Epithelial cell of prostate (primary cell): ENCODE data around the gene PLEKHM3.
"Not testable (repeated sequence)": the region's sequence is repeated elsewhere in the genome, so short reads cannot be mapped to it uniquely, and the experiment has no call there.

ENCODE experiments used
- DNase-seq: peaks from one replicate; pipeline ENCODE4 v3.0.0-alpha.2; 2011; ENCODE audit warnings: low read depth, low spot score
- H3K27ac ChIP-seq: fragments of 450-650 bp; 2 replicates; pipeline ENCODE4 v1.5.1; 2017; ENCODE audit warnings: mild to moderate bottlenecking

The PLEKHM3 gene

DNA sequence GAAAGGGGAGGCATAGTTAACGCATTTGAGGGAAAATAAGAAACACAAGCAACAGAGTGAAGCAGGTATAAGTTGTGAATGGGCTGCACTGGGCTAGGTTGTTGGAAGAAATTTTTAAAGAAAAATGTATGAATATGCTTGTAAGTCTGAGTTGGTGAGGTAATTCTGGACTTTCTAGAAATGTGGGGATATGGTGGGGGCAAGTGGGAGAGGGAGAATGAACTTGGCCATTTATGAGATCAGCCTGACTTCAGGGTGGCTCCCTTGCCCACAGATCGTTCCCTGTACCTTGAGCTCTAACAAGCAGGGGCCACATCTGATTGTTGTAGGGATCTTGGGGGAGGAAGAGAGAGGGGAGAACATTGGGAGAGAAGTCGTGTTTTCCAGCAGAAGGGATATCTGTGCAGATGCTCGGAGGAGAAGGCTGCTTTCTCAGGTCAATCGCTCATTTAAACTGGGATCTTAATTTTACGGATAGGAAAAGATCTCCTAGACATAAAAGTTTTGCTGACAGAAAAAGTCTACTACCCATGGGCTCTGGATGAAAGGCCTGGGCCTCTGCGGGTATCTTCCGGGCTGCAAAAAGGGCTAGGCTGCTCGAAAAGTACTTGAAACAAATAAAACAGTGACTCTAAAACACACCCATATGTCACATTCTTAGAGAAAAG, 213.1 kb downstream of the PLEKHM3 start:
- no peak for DNase-seq
- H3K27ac ChIP-seq = no peak overlapping the region

DNA sequence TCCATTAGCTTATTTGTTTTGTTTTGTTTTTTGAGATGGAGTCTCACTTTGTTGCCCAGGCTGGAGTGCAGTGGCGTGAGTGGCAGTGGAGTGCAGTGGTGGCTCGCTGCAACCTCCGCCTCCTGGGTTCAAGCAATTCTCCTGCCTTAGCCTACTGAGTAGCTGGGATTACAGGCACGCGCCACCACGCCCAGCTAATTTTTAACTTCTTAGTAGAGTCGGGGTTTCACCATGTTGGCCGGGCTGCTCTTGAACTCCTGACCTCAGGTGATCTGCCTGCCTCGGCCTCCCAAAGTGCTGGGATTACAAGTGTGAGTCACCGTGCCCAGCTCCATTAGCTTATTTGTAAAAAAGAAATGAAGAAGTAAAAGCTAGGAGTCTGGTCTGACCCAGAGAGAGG, 213.7 kb downstream of the PLEKHM3 start:
- not testable (repeated sequence) for DNase-seq, H3K27ac ChIP-seq

DNA sequence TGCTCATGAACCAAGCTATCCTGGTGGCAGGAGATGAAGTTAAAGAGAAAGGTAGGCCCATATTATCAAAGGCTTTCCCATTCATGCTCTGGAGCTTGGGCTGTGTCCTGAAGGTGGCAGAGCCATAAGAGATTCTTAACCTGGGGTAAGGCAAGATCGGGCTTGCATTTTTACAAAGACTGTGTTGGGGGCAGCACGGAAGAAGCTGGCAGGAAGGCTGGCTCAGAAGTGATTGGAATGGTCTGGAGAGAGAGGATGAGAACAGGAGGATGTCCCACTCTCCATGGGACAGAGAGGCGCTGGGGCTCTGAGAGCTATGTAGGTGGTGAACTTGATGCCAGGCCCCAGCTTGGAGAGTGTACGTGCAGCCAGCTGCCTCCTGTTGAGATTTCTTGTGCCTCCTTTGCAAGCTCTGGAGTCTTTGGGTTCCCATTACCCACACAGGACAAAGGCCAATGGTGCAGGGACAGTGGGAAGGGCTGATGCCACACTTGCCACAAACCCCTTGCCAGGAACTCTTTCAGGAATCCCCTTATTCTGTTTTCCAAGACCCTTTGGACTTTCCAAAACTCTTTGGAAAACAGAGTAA, 215.0 kb downstream of the PLEKHM3 start:
- H3K27ac ChIP-seq = peak overlapping the region; percentile 46
- no peak for DNase-seq

DNA sequence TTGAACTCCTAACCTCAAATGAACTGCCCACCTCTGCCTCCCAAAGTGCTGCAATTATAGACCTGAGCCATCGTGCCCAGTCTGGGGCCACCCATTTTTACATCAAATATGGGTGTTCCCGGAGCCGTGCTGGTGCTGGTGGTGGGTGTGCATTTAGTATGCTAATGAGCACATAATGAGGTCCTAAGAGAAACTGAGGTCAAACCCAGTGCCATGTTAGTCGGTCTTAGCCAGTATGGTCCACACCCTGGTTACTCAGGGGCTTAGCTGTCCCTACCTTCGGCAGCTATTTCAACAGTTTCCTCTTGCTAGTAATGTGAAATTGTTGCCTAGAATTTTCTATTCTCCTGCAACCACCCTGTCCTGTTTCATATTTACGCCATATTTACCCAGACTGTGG, 217.2 kb downstream of the PLEKHM3 start:
- DNase-seq = no peak
- no peak overlapping the region for H3K27ac ChIP-seq

DNA sequence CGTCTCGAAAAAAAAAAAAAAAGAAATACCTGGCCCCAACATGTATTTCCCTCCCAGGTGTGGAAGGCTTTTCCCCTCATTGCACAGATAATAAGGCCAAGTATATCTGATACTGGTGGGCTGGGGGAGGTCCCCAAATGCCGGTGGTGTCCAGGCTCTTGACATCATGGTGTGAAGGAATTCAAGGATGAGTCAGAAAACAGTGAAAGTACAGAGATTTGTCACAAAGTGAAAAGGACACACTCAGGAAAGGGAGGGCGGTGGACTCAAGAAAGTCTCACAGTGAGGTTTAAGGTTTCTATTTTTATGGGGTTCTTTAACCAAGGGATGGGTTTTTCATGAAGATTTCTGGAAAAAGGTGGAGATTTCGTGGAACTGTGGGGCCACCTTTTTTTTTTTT, 217.8 kb downstream of the PLEKHM3 start:
- H3K27ac ChIP-seq = no peak overlapping the region
- DNase-seq = no peak

DNA sequence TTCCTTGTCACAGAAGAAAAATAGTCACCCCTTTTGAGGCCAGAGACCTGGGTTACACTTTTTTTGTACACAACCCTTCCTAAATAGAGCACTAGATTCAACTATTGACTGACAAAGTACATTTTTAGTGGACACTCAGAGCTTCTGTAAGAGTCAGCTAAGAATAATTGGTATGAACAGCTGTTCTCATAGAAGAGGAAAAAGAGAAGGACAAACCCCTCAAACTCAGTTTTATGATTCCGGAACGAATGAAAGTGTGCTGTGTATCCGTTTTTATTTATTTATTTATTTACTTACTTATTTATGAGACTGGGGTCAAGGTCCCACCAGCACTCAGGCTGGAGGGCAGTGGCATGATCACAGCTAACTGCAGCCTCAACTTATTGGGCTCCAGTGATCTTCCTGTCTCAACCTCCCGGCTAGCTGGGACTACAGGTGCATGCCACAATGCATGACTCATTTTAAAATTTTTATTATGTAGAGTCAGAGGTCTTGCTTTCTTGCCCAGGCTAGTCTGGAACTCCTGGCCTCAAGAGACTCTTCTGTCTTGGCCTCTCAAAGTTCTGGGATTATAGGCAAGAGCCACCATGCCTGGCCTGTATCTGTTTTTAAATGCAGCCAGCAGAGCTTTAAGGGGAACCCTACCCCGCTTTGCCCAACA, 219.6 kb downstream of the PLEKHM3 start:
- no peak for DNase-seq
- H3K27ac ChIP-seq = peak overlapping the region; percentile 80

DNA sequence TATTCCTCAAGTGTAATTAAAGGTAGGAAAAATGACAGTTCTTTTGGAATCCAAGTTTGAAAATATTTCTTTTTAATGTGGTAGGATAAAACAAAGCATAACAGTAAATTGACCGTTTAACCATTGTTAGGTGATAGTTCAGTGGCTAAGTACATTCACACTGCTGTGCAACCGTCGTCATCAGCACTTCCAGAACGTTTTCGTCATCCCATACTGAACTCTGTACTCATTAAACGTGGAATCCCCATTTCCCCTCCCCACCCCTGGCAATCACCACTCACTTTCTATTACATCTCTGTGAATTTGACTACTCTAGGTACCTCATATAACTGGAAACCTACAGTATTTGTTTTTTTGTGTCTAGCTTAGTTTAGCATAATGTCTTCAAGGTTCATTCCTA, 222.7 kb downstream of the PLEKHM3 start:
- no peak for DNase-seq
- no peak overlapping the region for H3K27ac ChIP-seq

DNA sequence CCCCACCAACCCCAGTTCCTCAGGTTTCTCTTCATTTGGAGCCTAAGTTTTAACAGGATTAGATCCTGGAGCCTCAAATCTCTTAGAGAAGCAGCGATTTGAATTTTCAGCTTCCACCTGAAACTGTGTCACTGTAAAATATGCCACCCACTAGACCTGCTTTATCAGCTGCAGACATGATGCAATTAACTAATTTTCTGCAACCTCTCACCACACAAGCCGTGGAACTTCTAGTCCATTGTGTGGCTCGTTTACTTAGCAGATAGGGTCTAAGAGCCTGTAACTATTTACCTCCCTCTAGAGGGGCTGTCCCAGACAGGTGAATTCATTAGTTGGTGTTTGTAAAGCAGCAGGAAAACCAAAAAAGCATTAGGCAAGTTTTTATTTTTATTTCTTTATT, 224.1 kb downstream of the PLEKHM3 start:
- DNase-seq = no peak
- H3K27ac ChIP-seq = no peak overlapping the region

DNA sequence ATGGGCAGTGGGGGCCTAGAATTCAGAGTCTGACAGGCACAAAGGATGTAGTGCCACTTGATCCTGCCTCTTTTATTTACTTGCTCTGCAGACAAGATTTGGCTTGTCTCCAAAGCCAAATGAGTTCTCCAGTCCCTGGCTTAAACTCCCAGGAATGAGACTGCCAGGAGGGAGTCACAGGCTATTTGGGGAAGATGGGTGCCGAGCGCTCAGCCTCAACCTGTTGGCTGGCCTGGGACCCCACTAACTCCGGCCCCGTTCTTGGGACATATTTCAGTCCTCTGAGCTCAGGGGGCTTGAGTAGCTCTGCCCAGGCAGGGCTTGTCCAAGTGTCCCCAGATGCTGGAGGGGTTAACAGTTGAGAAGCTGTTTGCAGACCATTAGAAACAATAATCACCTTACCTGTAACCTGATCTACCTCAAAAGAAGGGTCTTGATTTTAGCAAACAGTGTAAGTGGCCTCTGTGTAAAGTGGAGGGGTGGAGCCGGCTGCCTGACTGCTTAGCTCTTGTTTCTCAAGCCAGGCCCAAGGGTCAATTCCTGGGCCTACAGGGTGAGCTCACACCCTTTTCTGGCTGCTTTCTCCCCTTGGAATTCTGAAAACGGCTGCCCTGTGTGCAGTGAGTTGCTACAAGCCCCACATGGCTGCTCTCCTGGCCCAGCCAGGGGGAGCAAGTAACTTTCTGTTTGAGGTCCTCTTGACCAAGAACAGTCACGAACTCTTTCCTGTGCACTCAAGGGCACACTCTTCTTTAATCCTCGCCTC, 228.6 kb downstream of the PLEKHM3 start:
- no peak for DNase-seq

DNA sequence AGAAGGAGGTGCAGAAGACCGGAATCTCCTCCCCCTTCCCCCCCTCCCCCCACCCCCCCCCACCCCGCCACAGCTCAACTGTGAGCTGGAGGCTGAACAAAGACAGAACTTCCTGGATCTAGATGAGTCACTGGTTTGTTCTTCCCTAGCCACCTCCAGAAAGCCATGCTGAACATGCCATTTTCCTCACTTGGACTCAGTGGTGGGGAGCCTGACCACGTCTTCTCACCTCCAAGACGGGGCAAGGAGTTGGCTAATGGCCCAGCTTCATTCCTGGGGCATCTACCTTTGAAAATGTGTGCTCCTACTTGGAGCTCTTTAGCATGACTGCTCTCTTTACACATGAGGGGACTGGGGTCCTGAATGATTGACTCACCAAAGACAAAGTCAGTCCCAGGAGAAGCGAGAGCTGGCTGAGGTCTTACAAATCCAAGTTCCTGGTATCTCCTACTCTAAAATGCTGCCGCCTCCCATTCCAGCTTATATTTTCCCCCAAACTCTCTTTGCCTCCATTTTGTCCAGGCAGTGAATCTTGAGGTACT, 233.0 kb downstream of the PLEKHM3 start:
- DNase-seq = no peak
- H3K27ac ChIP-seq = peak overlapping the region; percentile 80

More for the DNA sequence above, 228.6 kb downstream of the PLEKHM3 start:
- H3K27ac ChIP-seq = no peak overlapping the region

DNA sequence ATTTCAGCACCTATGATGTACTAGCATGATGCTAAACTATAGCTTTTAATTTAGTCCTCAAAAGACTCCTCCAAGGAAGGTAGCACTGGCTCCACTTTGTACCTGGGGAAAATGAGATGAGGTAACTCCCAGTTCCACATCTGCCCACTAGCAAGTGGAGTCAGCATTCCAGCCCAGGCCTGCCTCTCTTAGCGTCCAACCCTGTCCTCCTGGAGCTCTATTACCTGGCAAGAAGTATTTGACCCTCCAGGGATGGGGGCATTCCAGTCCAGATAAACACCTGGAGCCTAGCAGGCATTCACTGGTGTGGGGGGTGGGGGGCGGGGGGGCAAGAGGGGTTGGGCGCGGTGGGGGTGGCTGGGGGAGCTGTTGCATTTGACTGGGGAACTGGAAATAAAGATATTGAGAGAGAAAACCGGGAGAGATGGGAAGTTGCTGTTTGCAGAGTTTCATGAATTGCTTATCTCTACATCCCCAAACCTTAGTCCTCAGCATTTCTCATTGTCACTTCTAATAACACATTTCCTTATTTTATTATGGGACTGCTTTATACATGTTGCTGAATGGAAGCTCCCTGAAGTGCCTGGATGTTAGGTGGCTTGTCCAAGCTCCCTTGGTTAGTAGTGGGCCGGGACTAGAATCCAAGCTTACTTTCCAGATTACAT, 233.6 kb downstream of the PLEKHM3 start:
- H3K27ac ChIP-seq = peak overlapping the region; percentile 80
- no peak for DNase-seq

DNA sequence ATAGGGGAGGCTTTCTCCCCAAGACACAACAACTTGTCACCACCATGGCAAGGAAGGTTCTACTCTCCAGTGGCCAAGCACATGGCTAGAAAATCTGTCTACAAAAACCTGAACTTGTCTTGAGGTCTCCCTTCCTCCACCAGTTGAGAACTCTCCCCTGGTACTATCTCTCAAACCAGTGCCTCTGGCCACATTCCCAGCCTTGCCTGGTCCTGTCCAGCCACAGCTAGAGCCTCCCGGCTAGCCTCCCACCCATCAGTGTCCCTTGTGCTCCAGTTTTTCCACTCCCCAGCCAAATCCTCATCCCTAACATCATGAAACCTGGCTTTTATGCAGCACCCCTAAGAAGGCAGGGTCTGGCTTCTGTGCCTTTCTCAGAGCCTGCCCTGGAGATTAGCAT, 234.4 kb downstream of the PLEKHM3 start:
- no peak for DNase-seq
- peak overlapping the region; percentile 80 for H3K27ac ChIP-seq

DNA sequence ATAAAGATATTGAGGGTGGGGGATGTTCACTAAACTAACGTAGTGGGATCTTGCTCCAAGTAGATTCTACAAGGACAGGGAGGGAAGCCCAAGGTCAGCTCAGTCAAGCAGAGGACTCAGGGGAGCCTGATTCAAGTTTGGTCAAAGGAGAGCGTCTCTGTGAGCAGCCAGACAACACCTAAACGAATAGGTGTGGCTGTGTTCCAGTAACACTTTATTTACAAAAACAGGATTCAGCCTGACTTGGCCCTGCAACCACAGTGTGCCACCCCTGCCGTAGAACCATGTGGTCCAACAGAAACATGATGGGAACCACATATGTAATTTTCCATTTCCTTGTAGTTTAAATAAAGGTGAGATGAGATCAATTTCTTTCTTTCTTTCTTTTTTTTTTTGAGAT, 237.5 kb downstream of the PLEKHM3 start:
- DNase-seq = no peak
- H3K27ac ChIP-seq = no peak overlapping the region

DNA sequence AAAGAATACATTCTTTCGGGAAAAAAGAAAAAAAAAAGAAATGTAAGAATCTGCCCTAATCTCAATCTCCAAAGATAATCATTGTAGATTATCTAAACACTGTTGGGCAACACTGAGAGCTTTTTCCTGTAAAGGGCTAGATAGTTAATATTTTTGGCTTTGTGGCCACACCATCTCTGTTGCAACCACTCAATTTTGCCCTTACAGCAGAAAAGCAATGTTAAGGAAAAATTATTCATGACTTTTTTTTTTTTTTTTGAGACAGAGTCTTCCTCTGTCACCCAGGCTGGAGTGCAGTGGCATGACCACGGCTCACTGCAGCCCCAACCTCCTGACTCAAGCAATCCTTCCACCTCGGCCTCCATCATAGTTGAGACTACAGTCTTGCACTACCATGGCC, 238.3 kb downstream of the PLEKHM3 start:
- no peak for DNase-seq
- H3K27ac ChIP-seq = no peak overlapping the region

DNA sequence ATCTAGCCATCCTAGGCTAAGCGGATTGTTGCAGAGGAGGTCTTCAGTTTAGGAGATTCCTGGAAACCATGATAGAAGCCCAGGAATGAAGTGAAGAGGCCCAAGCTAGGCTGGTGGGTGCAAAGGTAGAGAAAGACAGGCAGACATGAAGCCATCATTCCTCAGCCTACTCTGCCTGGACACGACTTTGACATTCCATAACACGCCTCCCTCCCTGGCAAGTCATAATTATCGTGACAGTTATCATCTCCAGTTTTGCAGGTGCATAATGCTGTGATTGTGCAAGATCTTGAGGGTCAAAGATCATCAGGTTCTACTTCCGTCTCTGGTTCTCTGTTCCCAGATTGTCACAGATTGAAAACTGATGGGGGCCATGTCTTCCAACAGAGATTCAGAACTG, 240.4 kb downstream of the PLEKHM3 start:
- DNase-seq = no peak
- no peak overlapping the region for H3K27ac ChIP-seq

DNA sequence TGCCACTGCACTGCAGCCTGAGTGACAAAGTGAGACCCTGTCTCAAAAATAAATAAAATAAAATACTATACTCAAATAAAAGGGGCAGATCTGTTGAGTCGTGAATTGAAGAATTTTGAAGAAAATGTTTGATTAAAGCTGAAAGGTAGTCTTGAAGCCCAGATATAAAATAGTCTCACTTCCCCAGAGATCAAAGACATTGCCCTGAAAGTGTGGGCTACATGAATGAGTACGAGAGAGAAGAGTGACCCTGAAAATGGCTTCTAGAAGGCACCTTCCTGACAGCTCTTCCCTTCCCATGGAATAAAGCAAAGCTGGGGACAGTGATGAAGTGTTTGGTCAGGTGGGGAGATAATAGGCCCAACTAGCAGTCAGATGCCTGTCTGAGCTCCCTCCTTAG, 241.8 kb downstream of the PLEKHM3 start:
- no peak for DNase-seq
- no peak overlapping the region for H3K27ac ChIP-seq

DNA sequence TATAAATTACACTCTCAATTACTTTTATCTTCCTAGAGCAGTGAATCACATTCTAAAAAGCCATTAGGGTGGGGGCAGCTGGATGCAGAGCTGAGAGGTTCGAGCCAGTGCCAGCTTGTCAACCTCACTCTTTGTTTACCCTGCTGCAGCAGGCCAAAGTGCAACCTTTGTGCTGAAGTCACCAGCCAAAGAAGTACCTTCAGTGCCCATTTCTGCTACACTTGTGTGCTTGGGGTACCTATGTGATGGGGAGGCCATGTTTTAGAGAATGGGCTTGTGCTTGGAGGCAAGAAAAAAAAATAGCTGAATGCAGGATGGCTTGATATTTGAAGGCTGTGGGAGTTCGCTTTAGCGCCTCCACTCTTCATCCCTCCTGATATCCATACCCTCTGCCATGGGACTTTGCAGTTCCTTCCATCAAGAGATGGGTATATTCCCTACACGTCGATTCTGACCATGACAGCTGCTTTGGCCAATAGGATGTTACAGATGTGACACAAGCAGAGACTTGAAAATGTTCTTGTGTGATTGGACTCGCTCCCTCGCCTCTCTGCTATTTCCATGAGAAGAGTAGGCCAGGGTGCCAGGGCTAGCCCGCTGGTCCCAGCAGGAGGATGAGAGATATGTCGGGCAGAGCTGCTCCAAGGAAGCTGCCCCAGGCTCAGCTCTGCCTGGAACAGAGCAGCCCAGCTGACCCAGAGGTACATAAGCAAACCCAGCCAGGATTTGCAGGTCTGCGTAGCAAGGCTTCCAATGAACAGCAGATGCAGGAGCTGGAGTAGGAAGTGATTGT, 242.9 kb downstream of the PLEKHM3 start:
- no peak overlapping the region for H3K27ac ChIP-seq
- DNase-seq = no peak

DNA sequence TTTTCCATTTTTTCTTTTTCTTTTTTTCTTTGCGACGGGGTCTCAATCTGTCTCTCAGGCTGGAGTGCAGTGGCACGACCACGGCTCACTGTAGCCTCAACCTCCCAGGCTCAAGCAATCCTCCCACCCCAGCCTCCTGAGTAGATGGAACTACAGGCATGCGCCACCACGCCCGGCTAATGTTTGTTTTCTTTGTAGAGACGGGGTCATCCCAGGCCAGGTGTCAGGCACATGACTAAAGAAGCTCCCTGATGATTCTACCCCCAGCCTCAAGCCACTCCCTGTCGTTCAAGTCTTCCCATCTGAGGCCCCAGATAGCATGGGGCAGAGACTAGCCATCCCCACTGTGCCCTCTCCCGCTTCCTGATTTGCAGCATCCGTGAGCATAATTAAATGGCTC, 245.8 kb downstream of the PLEKHM3 start:
- DNase-seq = no peak
- no peak overlapping the region for H3K27ac ChIP-seq

DNA sequence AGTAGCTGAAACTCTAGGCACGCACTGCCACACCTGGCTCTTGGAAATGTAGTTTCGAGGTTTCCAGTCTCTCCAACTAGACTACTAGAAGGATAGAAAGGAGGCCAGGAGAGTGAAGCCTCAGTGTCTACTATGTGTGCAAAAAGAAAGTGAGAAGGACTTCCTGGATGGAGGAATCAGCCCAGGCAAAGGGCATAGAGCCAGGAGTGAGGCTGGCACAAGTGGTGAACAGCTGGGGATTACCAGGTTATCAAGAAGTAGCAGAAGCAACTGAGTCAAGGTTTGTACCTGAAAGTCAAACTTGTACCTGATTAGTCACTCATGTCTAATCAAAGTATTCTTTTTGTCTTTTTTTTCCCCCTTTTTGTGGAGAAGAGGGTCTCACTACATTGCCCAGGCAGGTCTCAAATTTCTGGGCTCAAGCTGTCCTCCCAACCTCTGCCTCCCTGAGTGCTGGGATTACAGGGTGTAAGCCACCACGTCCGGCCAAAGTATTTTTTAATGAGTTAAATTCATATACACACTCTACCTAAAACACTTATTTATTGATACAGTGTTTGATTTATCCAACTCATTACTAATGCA, 246.9 kb downstream of the PLEKHM3 start:
- DNase-seq = no peak
- no peak overlapping the region for H3K27ac ChIP-seq
